ENCODE results near the gene ENDOD1. TPM values are rescaled to one million over a fixed set of nuclear protein-coding genes. Genes with fewer than 3 reads are reported as not detected.

Gene ENDOD1
- total RNA-seq, 1 donor from 2014 or later = 1.9 TPM

DNA sequence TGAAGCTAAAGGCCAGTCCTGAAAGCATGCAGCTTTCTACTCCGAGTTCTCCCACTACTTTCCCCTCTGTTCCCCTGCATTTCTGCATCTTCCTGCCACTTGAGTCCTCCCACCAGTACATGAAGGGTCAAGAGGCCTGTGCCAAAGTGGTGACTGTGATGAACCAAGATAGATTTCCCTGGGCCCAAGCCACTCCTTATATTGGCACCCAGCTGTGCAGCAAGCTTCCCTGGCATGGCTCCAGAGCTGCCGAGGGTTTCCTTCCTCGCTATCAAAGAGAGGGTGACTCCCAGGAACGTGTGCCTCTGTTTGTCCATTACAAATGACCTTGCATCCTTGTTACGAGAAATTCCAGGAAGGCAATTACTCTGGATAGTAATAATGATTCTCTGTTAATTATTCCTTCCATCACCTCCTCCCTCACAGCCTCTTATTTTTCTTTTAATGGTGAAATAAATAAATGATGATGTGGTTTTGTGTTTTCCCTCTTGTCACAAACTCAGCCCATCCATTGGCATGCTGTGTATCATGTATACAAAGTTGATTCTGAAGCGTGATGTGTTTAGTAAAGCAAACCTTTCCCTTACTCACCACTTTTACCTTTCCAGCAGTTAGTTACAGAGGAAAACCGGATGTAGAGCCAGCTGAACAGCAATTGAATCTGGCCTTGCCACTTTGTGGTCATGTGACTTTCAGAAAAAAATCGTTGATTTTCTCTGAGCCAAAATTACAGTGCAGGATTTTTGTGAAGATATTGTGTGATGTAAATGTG, 14.7 kb upstream of the ENDOD1 start:
- H3K9me3 Mint-ChIP-seq = no peaks in the 10 kb centered on the region
- Histone ChIP-seq H3K27me3 (no peaks in the 10 kb centered on the region), H3K9ac (no peak overlapping the region), H4K20me1 (ENCODE audit: low read depth) (no peaks in the 10 kb centered on the region), H3K36me3 (peaks cover 9% of the 10 kb centered on the region), H3F3A (ENCODE audit: low read depth) (no peaks in the 10 kb centered on the region), H3K27ac (no peak overlapping the region), H3K9me3 (ENCODE audit: low read depth) (no peaks in the 10 kb centered on the region), H2AFZ (replicated peaks) (no peak overlapping the region), H3K4me2 (no peak overlapping the region), H3K79me2 (ENCODE audit: low read depth) (no peaks in the 10 kb centered on the region), H3K4me3 (no peak overlapping the region), H3K4me1 (no peaks in the 10 kb centered on the region)
- peaks cover 2% of the 10 kb centered on the region for H3K27me3 Mint-ChIP-seq (ENCODE audit: insufficient read depth, low read depth)
- DNase-seq (ENCODE audit: low spot score) = no peak
- H3K4me1 Mint-ChIP-seq = peaks cover 3% of the 10 kb centered on the region
- H3K36me3 Mint-ChIP-seq = peaks cover 8% of the 10 kb centered on the region
- H3K27ac Mint-ChIP-seq = no peak overlapping the region
- no peak overlapping the region for H3K4me3 Mint-ChIP-seq
- TF ChIP-seq, protein P1, sequence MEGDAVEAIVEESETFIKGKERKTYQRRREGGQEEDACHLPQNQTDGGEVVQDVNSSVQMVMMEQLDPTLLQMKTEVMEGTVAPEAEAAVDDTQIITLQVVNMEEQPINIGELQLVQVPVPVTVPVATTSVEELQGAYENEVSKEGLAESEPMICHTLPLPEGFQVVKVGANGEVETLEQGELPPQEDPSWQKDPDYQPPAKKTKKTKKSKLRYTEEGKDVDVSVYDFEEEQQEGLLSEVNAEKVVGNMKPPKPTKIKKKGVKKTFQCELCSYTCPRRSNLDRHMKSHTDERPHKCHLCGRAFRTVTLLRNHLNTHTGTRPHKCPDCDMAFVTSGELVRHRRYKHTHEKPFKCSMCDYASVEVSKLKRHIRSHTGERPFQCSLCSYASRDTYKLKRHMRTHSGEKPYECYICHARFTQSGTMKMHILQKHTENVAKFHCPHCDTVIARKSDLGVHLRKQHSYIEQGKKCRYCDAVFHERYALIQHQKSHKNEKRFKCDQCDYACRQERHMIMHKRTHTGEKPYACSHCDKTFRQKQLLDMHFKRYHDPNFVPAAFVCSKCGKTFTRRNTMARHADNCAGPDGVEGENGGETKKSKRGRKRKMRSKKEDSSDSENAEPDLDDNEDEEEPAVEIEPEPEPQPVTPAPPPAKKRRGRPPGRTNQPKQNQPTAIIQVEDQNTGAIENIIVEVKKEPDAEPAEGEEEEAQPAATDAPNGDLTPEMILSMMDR (IDR thresholded peaks at IDR 0.05) = no peak
- no peak for TF ChIP-seq EZH2phosphoT487 (IDR thresholded peaks at IDR 0.05)
- TF ChIP-seq EZH2 (IDR thresholded peaks at IDR 0.05) = no peak

DNA sequence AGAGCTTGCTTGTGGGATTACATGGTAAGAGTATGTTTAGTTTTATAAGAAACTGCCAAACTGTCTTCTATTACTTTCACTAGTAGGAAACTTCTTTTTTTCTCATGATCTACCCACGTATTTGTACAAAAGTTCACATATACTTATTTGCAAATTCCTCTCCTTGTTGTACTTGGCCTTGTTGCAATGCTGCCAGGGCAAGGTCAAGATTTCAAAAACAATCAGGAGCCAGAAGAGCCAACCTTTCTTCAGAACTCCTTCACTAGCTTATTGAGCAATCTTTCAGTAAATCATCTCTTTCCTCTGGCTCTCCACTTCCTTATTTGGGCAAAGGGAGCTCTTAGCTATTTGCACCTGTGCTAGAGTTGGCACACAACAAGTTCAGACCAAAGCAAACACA, 13.2 kb upstream of the ENDOD1 start:
- no peak overlapping the region for H3K4me3 Mint-ChIP-seq
- no peak overlapping the region for H3K27ac Mint-ChIP-seq
- Histone ChIP-seq H3K36me3 (peaks cover 5% of the 10 kb centered on the region), H3K79me2 (ENCODE audit: low read depth) (no peaks in the 10 kb centered on the region), H3K9ac (no peak overlapping the region), H4K20me1 (ENCODE audit: low read depth) (no peaks in the 10 kb centered on the region), H3K9me3 (ENCODE audit: low read depth) (no peaks in the 10 kb centered on the region), H3K27me3 (no peaks in the 10 kb centered on the region), H3K27ac (no peak overlapping the region), H2AFZ (replicated peaks) (no peak overlapping the region), H3K4me1 (peaks cover 2% of the 10 kb centered on the region), H3K4me2 (no peak overlapping the region), H3F3A (ENCODE audit: low read depth) (no peaks in the 10 kb centered on the region), H3K4me3 (no peak overlapping the region)
- no peak for DNase-seq (ENCODE audit: low spot score)
- TF ChIP-seq EZH2 (IDR thresholded peaks at IDR 0.05) (no peak), EZH2phosphoT487 (IDR thresholded peaks at IDR 0.05) (no peak)
- TF ChIP-seq, protein P1 (IDR thresholded peaks at IDR 0.05) = no peak
- no peaks in the 10 kb centered on the region for H3K9me3 Mint-ChIP-seq
- peaks cover 5% of the 10 kb centered on the region for H3K4me1 Mint-ChIP-seq
- H3K27me3 Mint-ChIP-seq (ENCODE audit: insufficient read depth, low read depth) = peaks cover 2% of the 10 kb centered on the region
- H3K36me3 Mint-ChIP-seq = peaks cover 1% of the 10 kb centered on the region

DNA sequence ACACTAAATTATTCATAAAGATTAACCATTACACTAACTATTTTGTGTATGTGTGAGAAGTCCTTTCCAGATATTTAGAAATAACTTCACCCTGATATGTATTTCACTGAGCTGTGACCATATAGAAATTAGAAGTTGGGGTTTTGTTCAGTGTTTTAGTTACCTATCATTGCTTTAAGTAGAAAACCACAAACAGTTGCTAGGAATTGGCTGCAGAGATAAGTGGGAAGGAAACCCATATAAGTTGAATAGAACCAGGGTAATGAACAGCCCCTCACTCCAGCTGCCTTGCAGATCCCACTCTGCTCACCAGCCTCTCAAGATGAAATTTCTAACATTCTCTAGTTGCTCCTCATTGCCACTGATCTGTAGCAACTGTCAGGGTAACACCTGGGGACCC, 12.7 kb upstream of the ENDOD1 start:
- Histone ChIP-seq H3K4me1 (peaks cover 7% of the 10 kb centered on the region), H2AFZ (replicated peaks) (no peak overlapping the region), H3K4me2 (no peak overlapping the region), H3K27me3 (no peaks in the 10 kb centered on the region), H4K20me1 (ENCODE audit: low read depth) (no peaks in the 10 kb centered on the region), H3K9me3 (ENCODE audit: low read depth) (no peaks in the 10 kb centered on the region), H3F3A (ENCODE audit: low read depth) (no peaks in the 10 kb centered on the region), H3K36me3 (no peaks in the 10 kb centered on the region), H3K4me3 (no peak overlapping the region), H3K79me2 (ENCODE audit: low read depth) (no peaks in the 10 kb centered on the region), H3K27ac (no peak overlapping the region), H3K9ac (no peak overlapping the region)
- no peak for TF ChIP-seq EZH2phosphoT487 (IDR thresholded peaks at IDR 0.05)
- TF ChIP-seq, protein P1 (IDR thresholded peaks at IDR 0.05) = no peak
- no peak for TF ChIP-seq EZH2 (IDR thresholded peaks at IDR 0.05)
- Mint-ChIP-seq H3K4me3 (no peak overlapping the region), H3K27ac (no peak overlapping the region), H3K36me3 (no peaks in the 10 kb centered on the region), H3K9me3 (no peaks in the 10 kb centered on the region), H3K27me3 (ENCODE audit: insufficient read depth, low read depth) (peaks cover 2% of the 10 kb centered on the region), H3K4me1 (peaks cover 10% of the 10 kb centered on the region)
- DNase-seq (ENCODE audit: low spot score) = no peak
